HEK293 (cell line): ENCODE data around the gene PTPRO.

Experiments
- CTCF ChIA-PET: fragments of 350-600 bp; formaldehyde crosslinking; extraction: SDS; loops from one replicate; lab custom pipeline; 2021; ENCODE audit warnings: antibody characterized with exemption; lab: Yijun Ruan, JAX
- POLR2A ChIA-PET: fragments of 300-600 bp; formaldehyde crosslinking; extraction: SDS; loops from one replicate; lab custom pipeline; 2020; ENCODE audit warnings: antibody characterized with exemption, inconsistent platforms; lab: Yijun Ruan, JAX
- H3K27ac ChIP-seq: fragments of 200-500 bp; sonication (Bioruptor generic); 2 replicates; pipeline ENCODE4 v1.5.1; 2014; ENCODE audit warnings: low read depth, low read length, control low read depth, inconsistent platforms; ENCODE audit errors: extremely low read depth
- H3K36me3 ChIP-seq, 2 experiments: fragments of 200-500 bp in 1 of 2; sonication (Bioruptor generic) in 1 of 2; 1 replicate in 1 of 2; 2 replicates in 1 of 2; pipeline ENCODE4 v1.5.1; 2014 to 2017; ENCODE audit warnings: inconsistent platforms in 2 of 2, low read length in 2 of 2; ENCODE audit not compliant: control insufficient read depth in 2 of 2, insufficient read depth in 1 of 2
- H3K4me1 ChIP-seq: fragments of 200-500 bp; sonication (Bioruptor generic); 2 replicates; pipeline ENCODE4 v1.5.1; 2014; ENCODE audit warnings: mild to moderate bottlenecking, low read length, inconsistent platforms; ENCODE audit not compliant: control insufficient read depth, insufficient read depth
- H3K4me3 ChIP-seq: 2 replicates; pipeline ENCODE4 v1.5.1; 2011; ENCODE audit warnings: low read depth, mild to moderate bottlenecking, control low read depth, low read length, moderate library complexity
- H3K9me3 ChIP-seq: fragments of 200-500 bp; sonication (Bioruptor generic); 2 replicates; pipeline ENCODE4 v1.5.1; 2014; ENCODE audit warnings: low read depth, low read length, inconsistent platforms; ENCODE audit not compliant: control insufficient read depth, insufficient read depth
- AEBP2 ChIP-seq: fragments of 450-650 bp; formaldehyde crosslinking; IDR thresholded peaks from 2 replicates; pipeline ENCODE4 v1.5.1; 2016; ENCODE audit warnings: missing biosample characterization, missing genetic modification characterization, borderline replicate concordance
- BCL6B ChIP-seq: fragments of 450-650 bp; formaldehyde crosslinking; IDR thresholded peaks from 2 replicates; pipeline ENCODE4 v1.5.1; 2017; ENCODE audit warnings: missing biosample characterization, missing genetic modification characterization
- HOXD13 ChIP-seq: sonication (generic); formaldehyde crosslinking; IDR thresholded peaks from 2 replicates; pipeline ENCODE4 v1.8.0; 2022; ENCODE audit warnings: missing genetic modification reagents, borderline replicate concordance
- OVOL3 ChIP-seq: fragments of 450-650 bp; formaldehyde crosslinking; IDR thresholded peaks from 2 replicates; pipeline ENCODE4 v1.5.1; 2016; ENCODE audit warnings: missing biosample characterization, missing genetic modification characterization
- PRDM6 ChIP-seq: fragments of 450-650 bp; formaldehyde crosslinking; IDR thresholded peaks from 2 replicates; pipeline ENCODE4 v1.5.1; 2017; ENCODE audit warnings: missing biosample characterization, missing genetic modification characterization
- YY2 ChIP-seq: fragments of 450-650 bp; formaldehyde crosslinking; IDR thresholded peaks from 2 replicates; pipeline ENCODE4 v1.5.1; 2016; ENCODE audit warnings: missing biosample characterization, missing genetic modification characterization
- ZBTB10 ChIP-seq: fragments of 450-650 bp; formaldehyde crosslinking; IDR thresholded peaks from 2 replicates; pipeline ENCODE4 v1.5.1; 2016; ENCODE audit warnings: missing biosample characterization, missing genetic modification characterization
- ZBTB26 ChIP-seq: fragments of 450-650 bp; formaldehyde crosslinking; optimal IDR thresholded peaks from 2 replicates; pipeline ENCODE3; 2016; ENCODE audit warnings: missing biosample characterization, mild to moderate bottlenecking, missing genetic modification characterization
- ZBTB8A ChIP-seq: fragments of 450-650 bp; formaldehyde crosslinking; IDR thresholded peaks from 2 replicates; pipeline ENCODE4 v1.5.1; 2016; ENCODE audit warnings: missing biosample characterization, missing genetic modification characterization
- ZFHX2 ChIP-seq: fragments of 450-650 bp; formaldehyde crosslinking; conservative IDR thresholded peaks from 2 replicates; pipeline ENCODE4 v1.5.1; 2016; ENCODE audit warnings: missing biosample characterization, missing genetic modification characterization
- ZFP69B ChIP-seq: fragments of 450-650 bp; formaldehyde crosslinking; IDR thresholded peaks from 2 replicates; pipeline ENCODE4 v1.5.1; 2016; ENCODE audit warnings: missing biosample characterization, missing genetic modification characterization
- ZIC2 ChIP-seq: fragments of 450-650 bp; formaldehyde crosslinking; IDR thresholded peaks from 2 replicates; pipeline ENCODE4 v1.5.1; 2016; ENCODE audit warnings: missing biosample characterization, missing genetic modification characterization
- ZNF174 ChIP-seq: fragments of 450-650 bp; formaldehyde crosslinking; IDR thresholded peaks from 2 replicates; pipeline ENCODE4 v1.5.0; 2017; ENCODE audit warnings: missing biosample characterization, mild to moderate bottlenecking, missing genetic modification characterization
- ZNF175 ChIP-seq: fragments of 450-650 bp; formaldehyde crosslinking; IDR thresholded peaks from 2 replicates; pipeline ENCODE4 v1.5.1; 2016; ENCODE audit warnings: missing biosample characterization, missing genetic modification characterization
- ZNF202 ChIP-seq: fragments of 450-650 bp; formaldehyde crosslinking; IDR thresholded peaks from 2 replicates; pipeline ENCODE4 v1.5.1; 2016; ENCODE audit warnings: missing biosample characterization, missing genetic modification characterization, borderline replicate concordance
- ZNF23 ChIP-seq: fragments of 450-650 bp; formaldehyde crosslinking; IDR thresholded peaks from 2 replicates; pipeline ENCODE4 v1.5.1; 2016; ENCODE audit warnings: missing biosample characterization, missing genetic modification characterization, borderline replicate concordance
- ZNF266 ChIP-seq: fragments of 450-650 bp; formaldehyde crosslinking; IDR thresholded peaks from 2 replicates; pipeline ENCODE4 v1.5.1; 2016; ENCODE audit warnings: missing biosample characterization, missing genetic modification characterization, low read depth
- ZNF350 ChIP-seq: fragments of 450-650 bp; formaldehyde crosslinking; IDR thresholded peaks from 2 replicates; pipeline ENCODE4 v1.5.0; 2017; ENCODE audit warnings: missing biosample characterization, mild to moderate bottlenecking, missing genetic modification characterization
- ZNF354C ChIP-seq: fragments of 450-650 bp; formaldehyde crosslinking; IDR thresholded peaks from 2 replicates; pipeline ENCODE4 v1.5.1; 2016; ENCODE audit warnings: missing biosample characterization, missing genetic modification characterization, low read depth, borderline replicate concordance
- ZNF394 ChIP-seq: fragments of 450-650 bp; formaldehyde crosslinking; IDR thresholded peaks from 2 replicates; pipeline ENCODE4 v1.5.1; 2016; ENCODE audit warnings: missing biosample characterization, missing genetic modification characterization, mild to moderate bottlenecking, moderate library complexity, borderline replicate concordance
- ZNF426 ChIP-seq: fragments of 450-650 bp; formaldehyde crosslinking; IDR thresholded peaks from 2 replicates; pipeline ENCODE4 v1.5.1; 2017; ENCODE audit warnings: missing biosample characterization, missing genetic modification characterization, mild to moderate bottlenecking, inconsistent platforms, moderate library complexity
- ZNF433 ChIP-seq: fragments of 450-650 bp; formaldehyde crosslinking; IDR thresholded peaks from 2 replicates; pipeline ENCODE4 v1.5.1; 2016; ENCODE audit warnings: missing biosample characterization, missing genetic modification characterization, low read depth
- ZNF501 ChIP-seq: fragments of 450-650 bp; formaldehyde crosslinking; IDR thresholded peaks from 2 replicates; pipeline ENCODE4 v1.5.1; 2016; ENCODE audit warnings: missing biosample characterization, missing genetic modification characterization
- ZNF521 ChIP-seq: fragments of 450-650 bp; formaldehyde crosslinking; IDR thresholded peaks from 2 replicates; pipeline ENCODE4 v1.5.1; 2017; ENCODE audit warnings: missing biosample characterization, mild to moderate bottlenecking, missing genetic modification characterization
- ZNF561 ChIP-seq: fragments of 450-650 bp; IDR thresholded peaks from 2 replicates; pipeline ENCODE4 v1.5.1; 2018; ENCODE audit warnings: missing biosample characterization, missing genetic modification characterization, borderline replicate concordance
- ZNF621 ChIP-seq: fragments of 450-650 bp; formaldehyde crosslinking; IDR thresholded peaks from 2 replicates; pipeline ENCODE4 v1.5.1; 2017; ENCODE audit warnings: missing biosample characterization, missing genetic modification characterization
- ZNF692 ChIP-seq: fragments of 450-650 bp; formaldehyde crosslinking; IDR thresholded peaks from 2 replicates; pipeline ENCODE4 v1.5.1; 2016; ENCODE audit warnings: missing biosample characterization, missing genetic modification characterization
- ZNF791 ChIP-seq: fragments of 450-650 bp; formaldehyde crosslinking; IDR thresholded peaks from 2 replicates; pipeline ENCODE4 v1.5.1; 2016; ENCODE audit warnings: missing biosample characterization, missing genetic modification characterization

Gene PTPRO

GRCh38 chr12:15544589-15544988, 222.3 kb downstream of the PTPRO start:
- no peak for TF ChIP-seq HOXD13 (CRISPR knock-in tag)
- TF ChIP-seq ZNF692 (tag by site-specific recombination) = no peak
- no peak for TF ChIP-seq ZNF621 (tag by site-specific recombination)
- TF ChIP-seq ZNF202 = no peak
- no peak for TF ChIP-seq ZNF175 (tag by site-specific recombination)
- no peak for TF ChIP-seq PRDM6
- no peak for TF ChIP-seq BCL6B (tag by site-specific recombination)
- no peak for TF ChIP-seq ZNF350 (tag by site-specific recombination)
- TF ChIP-seq ZNF394 = no peak
- TF ChIP-seq ZNF174 (tag by site-specific recombination) = no peak
- TF ChIP-seq YY2 (tag by site-specific recombination) = no peak
- no peak for TF ChIP-seq OVOL3
- TF ChIP-seq ZBTB10 = no peak
- no peak for TF ChIP-seq ZNF354C (tag by site-specific recombination)
- TF ChIP-seq ZNF433 (tag by site-specific recombination) = no peak
- no peak for TF ChIP-seq ZFHX2
- TF ChIP-seq ZNF426 = no peak
- H3K36me3 ChIP-seq = no peaks in the 10 kb centered on the region
- CTCF ChIA-PET = interaction anchor here (2.1 kb wide), 1 partner anchor 40 kb away, joined by 9 read pairs; no protein-coding TSS in a partner anchor
- 0 out of 2 replicates have a peak, but pooled peaks cover 3% of the 10 kb centered on the region for H3K4me1 ChIP-seq
- no peaks in the 10 kb centered on the region for H3K9me3 ChIP-seq
- H3K27ac ChIP-seq = no peak overlapping the region
- POLR2A ChIA-PET = no interaction called here
- H3K4me3 ChIP-seq = no peak overlapping the region

- no peak overlapping the region for H3K27ac ChIP-seq
Observed at GRCh38 chr12:15545334-15545733, 223.0 kb downstream of the PTPRO start.

More at GRCh38 chr12:15545334-15545733, 223.0 kb downstream of the PTPRO start:
- Histone ChIP-seq H3K4me3 (no peak overlapping the region), H3K36me3 (no peaks in the 10 kb centered on the region), H3K4me1 (no peaks in the 10 kb centered on the region), H3K9me3 (no peaks in the 10 kb centered on the region)
- ChIA-PET POLR2A (no interaction called here), CTCF (interaction anchor here (0.6 to 3.5 kb wide), 3 partner anchors 13 to 181 kb away, joined by 5 to 11 read pairs (median 9); no protein-coding TSS in a partner anchor)
- TF ChIP-seq ZNF521 (tag by site-specific recombination) (no peak), ZFP69B (tag by site-specific recombination) (no peak), ZBTB26 (no peak), ZIC2 (tag by site-specific recombination) (no peak), ZNF561 (tag by site-specific recombination) (no peak), ZBTB8A (no peak), ZNF23 (tag by site-specific recombination) (no peak), ZNF501 (tag by site-specific recombination) (no peak), ZNF266 (tag by site-specific recombination) (no peak), AEBP2 (tag by site-specific recombination) (no peak), ZNF791 (tag by site-specific recombination) (no peak), ZNF175 (tag by site-specific recombination) (no peak)
